Psoas muscle (tissue), 8 donors: ENCODE data around the gene RALGDS. TPM values are rescaled to one million over a fixed set of nuclear protein-coding genes. Genes with fewer than 3 reads are reported as not detected.
"Not testable (repeated sequence)": the region's sequence is repeated elsewhere in the genome, so short reads cannot be mapped to it uniquely, and the experiment has no call there.

Experiments
- ATAC-seq, 4 donors: fragments of 200-7000 bp; cut with Tn5 transposase; one replicate each; pipeline ENCODE4 v1.9.1; 2020; ENCODE audit warnings: moderate library complexity in 3 of 4, mild to moderate bottlenecking in 2 of 4
- DNase-seq, 2 donors: peaks; one replicate each; pipeline ENCODE4 v3.0.0-alpha.2; 2020
- H3K27ac ChIP-seq: fragments of 200-600 bp; one replicate; pipeline ENCODE4 v1.8.0; 2022
- H3K27me3 ChIP-seq, 3 donors: fragments of 200-600 bp in 1 of 3; one replicate each; pipeline versions ENCODE4 v1.6.1 to v1.8.0; 2013 to 2022; ENCODE audit warnings: low read length in 2 of 3, mild to moderate bottlenecking in 2 of 3, moderate library complexity in 1 of 3; ENCODE audit not compliant: insufficient read depth in 3 of 3
- H3K36me3 ChIP-seq, 2 donors: fragments of 200-600 bp in 1 of 2; one replicate each; pipeline versions ENCODE4 v1.6.1 to v1.8.0; 2013 to 2022; ENCODE audit warnings: low read depth in 1 of 2, mild to moderate bottlenecking in 1 of 2, moderate library complexity in 1 of 2; ENCODE audit not compliant: insufficient read depth in 1 of 2
- H3K4me1 ChIP-seq: fragments of 200-600 bp; one replicate; pipeline ENCODE4 v1.8.0; 2022
- H3K4me3 ChIP-seq: fragments of 200-600 bp; one replicate; pipeline ENCODE4 v1.8.0; 2022; ENCODE audit warnings: mild to moderate bottlenecking
- H3K9me3 ChIP-seq: fragments of 200-600 bp; one replicate; pipeline ENCODE4 v1.8.0; 2022
- CTCF ChIP-seq: fragments of 200-600 bp; IDR thresholded peaks from one replicate; pipeline ENCODE4 v1.8.0; 2022; ENCODE audit warnings: antibody characterized with exemption
- WGBS, 3 donors: extraction: QIAGEN DNeasy Blood & Tissue Kit; methylation state at CpG; one replicate each; pipeline versions ENCODE4 v1.1.6 to v1.1.7; 2013; 5-methylcytosine and 5-hydroxymethylcytosine counted together
- intact Hi-C, 2 donors: fragments of 100-400 bp; cut with DNase I; formaldehyde crosslinking; loops; one replicate each; pipeline versions ENCODE4 v1.11.0 to v1.14.2; 2022
- polyA plus RNA-seq, 3 donors: library from polyadenylated mRNA; stranded (reverse); fragments of 200-250 nt; gene quantifications; one replicate each; pipeline ENCODE4 v1.2.3, GENCODE V29; 2013
- total RNA-seq, 4 donors: library from RNA; stranded (reverse); fragmentation: NEBNext Ultra II Directional in 2 of 4; extraction: Animal tissue kit (Norgen Biotek cat#: 25700) in 2 of 4; gene quantifications; one replicate each; pipeline versions ENCODE4 v1.2.1 to v1.2.4, GENCODE V29; 2021 to 2023
- donor health status: healthy with polysubstance abuse.
- donor health status: DM: no; HTN: no; CAD: no; lungs with moderate emphysema.
- donor health status: Bipolar disorder and iron deficiency.
- donor health status: healthy.
- donor health status: DM: yes; HTN: yes; CAD: no.
- donor health status: DM: no; HTN: no; CAD: no.
- donor health status: DM: no; HTN: no; CAD: no.
- donor health status: DM: yes; HTN: yes; CAD: no.

The RALGDS gene
- total and polyA plus RNA-seq, 7 donors, result 12.3 to 64.6 (median 20.5) TPM

GRCh38 chr9:133099726-133100505, 21.1 kb downstream of the RALGDS start:
- DNase-seq (no peak), ATAC-seq (peak in 2 of 4 donors; percentile 23 to 43)
- H3K27ac ChIP-seq, result peak overlapping the region; percentile 54
- intact Hi-C loops, result no loop called here
- peaks cover 16% of the 10 kb centered on the region for H3K9me3 ChIP-seq
- no peak overlapping the region for H3K4me3 ChIP-seq
- no peaks in the 10 kb centered on the region for H3K27me3 ChIP-seq
- H3K36me3 ChIP-seq, result peaks cover 0 to 85% of the 10 kb centered on the region in 2 donors
- 86 to 92% (median 87%) methylated on average over 12 of the region's 12 CpGs for WGBS, 3 donors
- H3K4me1 ChIP-seq, result no peaks in the 10 kb centered on the region
- TF ChIP-seq CTCF, result no peak

GRCh38 chr9:133098871-133099270, 22.2 kb downstream of the RALGDS start:
- Histone ChIP-seq H3K27me3 (no peaks in the 10 kb centered on the region), H3K27ac (no peak overlapping the region), H3K36me3 (peaks cover 0 to 75% of the 10 kb centered on the region in 2 donors), H3K4me1 (no peaks in the 10 kb centered on the region), H3K4me3 (no peak overlapping the region), H3K9me3 (peaks cover 19% of the 10 kb centered on the region)
- intact Hi-C loops, result no loop called here
- TF ChIP-seq CTCF, result no peak
- ATAC-seq (no peak), DNase-seq (no peak)
- 76 to 94% (median 82%) methylated on average over 5 of the region's 5 CpGs for WGBS, 3 donors

- H3K9me3 ChIP-seq, result peaks cover 19% of the 10 kb centered on the region
- no peak overlapping the region for H3K4me3 ChIP-seq
- ATAC-seq, result no peak
- no peaks in the 10 kb centered on the region for H3K27me3 ChIP-seq
- peaks cover 0 to 68% of the 10 kb centered on the region in 2 donors for H3K36me3 ChIP-seq
- intact Hi-C loops, result no loop called here
- H3K4me1 ChIP-seq, result no peaks in the 10 kb centered on the region
- 79 to 91% (median 80%) methylated on average over 16 of the region's 16 CpGs for WGBS, 3 donors
- DNase-seq, result no peak
- no peak for TF ChIP-seq CTCF
- H3K27ac ChIP-seq, result no peak overlapping the region
Observed at GRCh38 chr9:133098104-133098754, 22.8 kb downstream of the RALGDS start.

- Histone ChIP-seq H3K9me3 (peaks cover 19% of the 10 kb centered on the region), H3K36me3 (peaks cover 0 to 35% of the 10 kb centered on the region in 2 donors), H3K27ac (no peak overlapping the region), H3K4me1 (no peaks in the 10 kb centered on the region), H3K4me3 (no peak overlapping the region), H3K27me3 (no peaks in the 10 kb centered on the region)
- intact Hi-C loops, result no loop called here
- WGBS, 3 donors, result 94 to 96% (median 95%) methylated on average over 3 of the region's 3 CpGs
- no peak for ATAC-seq
- DNase-seq, result no peak
- TF ChIP-seq CTCF, result no peak
Observed at GRCh38 chr9:133094842-133095393, 26.1 kb downstream of the RALGDS start.

- intact Hi-C loops, DNase-seq, H3K27me3 ChIP-seq, H3K27ac ChIP-seq, H3K4me3 ChIP-seq, ATAC-seq, H3K4me1 ChIP-seq: not testable (repeated sequence)
- Histone ChIP-seq H3K36me3 (peaks cover 0 to 29% of the 10 kb centered on the region in 2 donors), H3K9me3 (peaks cover 19% of the 10 kb centered on the region)
- 54 to 59% (median 58%) methylated on average over 4 of the region's 4 CpGs for WGBS, 3 donors
Observed at GRCh38 chr9:133094351-133094750, 26.7 kb downstream of the RALGDS start.
